K562 (cell line): Measurements from ENCODE around the gene RARRES2. TPM values are rescaled to one million over a fixed set of nuclear protein-coding genes. Genes with fewer than 3 reads are reported as not detected.

ENCODE experiments used
- ELF2 ChIP-seq: fragments of 250-450 bp; sonication (Bioruptor Pico); IDR thresholded peaks from 2 replicates; pipeline ENCODE4 v1.5.0; 2021; ENCODE audit warnings: mild to moderate bottlenecking
- ESRRA ChIP-seq: fragments of 450-650 bp; IDR thresholded peaks from 2 replicates; pipeline ENCODE4 v1.6.1; 2014; ENCODE audit warnings: low read depth, mild to moderate bottlenecking, moderate library complexity, borderline replicate concordance
- HIVEP1 ChIP-seq: fragments of 250-450 bp; sonication (Bioruptor Pico); IDR thresholded peaks from 2 replicates; pipeline ENCODE4 v1.4.0; 2020; ENCODE audit warnings: mild to moderate bottlenecking
- HLTF ChIP-seq: fragments of 450-650 bp; IDR thresholded peaks from 2 replicates; pipeline ENCODE4 v1.6.1; 2016
- HMG20A ChIP-seq: fragments of 450-650 bp; formaldehyde crosslinking; conservative IDR thresholded peaks from 2 replicates; pipeline ENCODE4 v1.4.0; 2020; ENCODE audit warnings: mild to moderate bottlenecking, mixed read lengths
- HSF4 ChIP-seq: fragments of 250-450 bp; sonication (Bioruptor Pico); IDR thresholded peaks from 2 replicates; pipeline ENCODE4 v2.1.2; 2022; ENCODE audit warnings: mild to moderate bottlenecking, moderate library complexity, borderline replicate concordance
- IRF2 ChIP-seq: sonication (generic); formaldehyde crosslinking; IDR thresholded peaks from 2 replicates; pipeline ENCODE4 v1.8.1; 2022; ENCODE audit warnings: mild to moderate bottlenecking, missing genetic modification reagents
- KAT7 ChIP-seq: sonication (generic); formaldehyde crosslinking; IDR thresholded peaks from 2 replicates; pipeline ENCODE4 v1.8.0; 2022; ENCODE audit warnings: missing genetic modification reagents, mild to moderate bottlenecking, borderline replicate concordance
- NBN ChIP-seq: fragments of 450-650 bp; IDR thresholded peaks from 2 replicates; pipeline ENCODE4 v1.6.1; 2016; ENCODE audit warnings: low read depth, mild to moderate bottlenecking
- NELFE ChIP-seq: IDR thresholded peaks from 2 replicates; pipeline ENCODE4 v1.6.1; 2011; ENCODE audit warnings: mild to moderate bottlenecking; ENCODE audit not compliant: insufficient read depth, insufficient read length
- NRF1 ChIP-seq, 2 experiments: fragments of 450-650 bp; IDR thresholded peaks in 1 of 2; conservative IDR thresholded peaks in 1 of 2; 2 replicates each; pipeline ENCODE4 v1.6.1; 2014; ENCODE audit warnings: mild to moderate bottlenecking in 2 of 2
- ZC3H4 ChIP-seq: sonication (generic); formaldehyde crosslinking; IDR thresholded peaks from 2 replicates; pipeline ENCODE4 v1.9.0; 2021; ENCODE audit warnings: missing genetic modification reagents, borderline replicate concordance
- ZNF174 ChIP-seq: fragments of 250-450 bp; sonication (Bioruptor Pico); IDR thresholded peaks from 2 replicates; pipeline ENCODE4 v1.4.0; 2020; ENCODE audit warnings: mild to moderate bottlenecking
- ZNF384 ChIP-seq: IDR thresholded peaks from 2 replicates; pipeline ENCODE4 v1.6.1; 2012; ENCODE audit warnings: low read depth, low read length, improper control_type of control experiment
- ZNF589 ChIP-seq: fragments of 200-800 bp; sonication (Bioruptor generic); IDR thresholded peaks from 2 replicates; pipeline ENCODE4 v1.6.1; 2016; ENCODE audit warnings: low read depth, missing genetic modification characterization, missing compliant biosample characterization
- polyA plus RNA-seq, 8 experiments: library from polyadenylated mRNA; depleted of rRNA in 4 of 8; stranded (reverse) in 5 of 8; unstranded in 3 of 8; fragments of >200 nt; fragmentation: Nextera tagmentation in 2 of 8; fragmentation: Illumina TruSeq in 1 of 8; extraction: Ambion mirVana in 2 of 8; extraction: Trizol in 1 of 8; gene quantifications; 2 replicates each; pipeline versions ENCODE4 v1.2.1 to v1.2.3, GENCODE V29; 2011 to 2014; ENCODE audit warnings: inconsistent platforms in 1 of 8, missing spikeins in 1 of 8
- total RNA-seq, 7 experiments: library from RNA; depleted of rRNA in 6 of 7; stranded (reverse); fragments of >200 nt in 6 of 7; fragmentation: Illumina TruSeq in 2 of 7; extraction: Trizol in 2 of 7; gene quantifications; 2 replicates each; pipeline versions ENCODE4 v1.2.1 to v1.2.3, GENCODE V29; 2011 to 2021; ENCODE audit warnings: low replicate concordance in 1 of 7
- TF ChIP-seq, protein P1 (sequence below): fragments of 450-650 bp; formaldehyde crosslinking; IDR thresholded peaks from 2 replicates; pipeline ENCODE4 v1.4.0; 2020; ENCODE audit warnings: mild to moderate bottlenecking, moderate library complexity
- TF ChIP-seq, protein P2 (sequence below): fragments of 450-650 bp; formaldehyde crosslinking; conservative IDR thresholded peaks from 2 replicates; pipeline ENCODE4 v1.4.0; 2022; ENCODE audit warnings: mild to moderate bottlenecking, missing genetic modification characterization
- TF ChIP-seq, protein P3 (sequence below): fragments of 250-450 bp; sonication (Bioruptor Pico); IDR thresholded peaks from 2 replicates; pipeline ENCODE4 v1.8.0; 2021; ENCODE audit warnings: moderate library complexity, mild to moderate bottlenecking, inconsistent platforms
- TF ChIP-seq, protein P4 (sequence below): fragments of 250-450 bp; sonication (Bioruptor Pico); IDR thresholded peaks from 2 replicates; pipeline ENCODE4 v1.5.0; 2022; ENCODE audit warnings: mild to moderate bottlenecking
- TF ChIP-seq, protein P5 (sequence below): fragments of 250-450 bp; sonication (Bioruptor Pico); IDR thresholded peaks from 2 replicates; pipeline ENCODE4 v1.6.1; 2021; ENCODE audit warnings: mild to moderate bottlenecking
- TF ChIP-seq, protein P6 (sequence below): IDR thresholded peaks from 3 replicates; pipeline ENCODE4 v1.6.1; 2011; ENCODE audit warnings: borderline replicate concordance, mild to moderate bottlenecking, moderate library complexity; ENCODE audit not compliant: insufficient read length; ENCODE audit errors: extremely low read depth

RARRES2 gene
- total and polyA plus RNA-seq, 9 of the 15 experiments (the other 6 are each of a cell fraction or from before 2014, with no cell fraction given) = 0.11 to 1.7 (median 0.23) TPM; not detected in 6

DNA sequence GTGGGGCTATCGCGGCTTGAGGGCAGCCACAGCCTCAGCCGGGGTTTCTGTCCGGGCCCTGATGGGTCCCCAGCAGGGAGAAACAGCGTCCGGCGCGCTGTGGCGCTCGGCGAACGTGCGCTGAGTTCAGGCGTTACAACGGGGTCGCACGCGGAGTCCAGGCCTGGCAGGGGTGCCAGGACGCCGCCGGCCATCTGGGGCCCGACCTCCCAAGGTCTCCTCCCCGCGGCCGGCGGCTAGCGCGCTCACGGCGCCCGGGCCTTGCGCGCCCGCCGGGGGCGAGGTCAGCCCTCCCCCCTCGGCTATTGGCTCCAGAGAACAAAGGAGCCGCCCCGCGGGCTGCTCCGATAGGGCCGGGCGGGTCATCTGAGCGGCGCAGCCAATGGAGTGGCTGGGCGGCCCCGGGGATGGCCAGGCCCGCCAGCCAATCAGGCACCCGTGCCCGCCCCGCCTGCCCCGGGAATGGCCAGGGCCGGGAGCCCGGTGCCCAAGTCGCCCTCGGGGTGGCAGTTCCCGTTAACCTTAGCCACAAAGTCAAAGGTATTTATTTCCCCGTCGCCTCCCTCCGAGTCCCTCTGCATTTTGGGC is 37.5 kb upstream of the RARRES2 start, which contains the start of gene ZNF775 (continued):
- TF ChIP-seq, protein P1, sequence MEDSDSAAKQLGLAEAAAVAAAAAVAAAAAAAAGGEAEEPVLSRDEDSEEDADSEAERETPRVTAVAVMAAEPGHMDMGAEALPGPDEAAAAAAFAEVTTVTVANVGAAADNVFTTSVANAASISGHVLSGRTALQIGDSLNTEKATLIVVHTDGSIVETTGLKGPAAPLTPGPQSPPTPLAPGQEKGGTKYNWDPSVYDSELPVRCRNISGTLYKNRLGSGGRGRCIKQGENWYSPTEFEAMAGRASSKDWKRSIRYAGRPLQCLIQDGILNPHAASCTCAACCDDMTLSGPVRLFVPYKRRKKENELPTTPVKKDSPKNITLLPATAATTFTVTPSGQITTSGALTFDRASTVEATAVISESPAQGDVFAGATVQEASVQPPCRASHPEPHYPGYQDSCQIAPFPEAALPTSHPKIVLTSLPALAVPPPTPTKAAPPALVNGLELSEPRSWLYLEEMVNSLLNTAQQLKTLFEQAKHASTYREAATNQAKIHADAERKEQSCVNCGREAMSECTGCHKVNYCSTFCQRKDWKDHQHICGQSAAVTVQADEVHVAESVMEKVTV (CRISPR knock-in tag) = no peak
- TF ChIP-seq ZNF589 (CRISPR knock-in tag) (no peak), HIVEP1 (CRISPR knock-in tag) (no peak), NBN (no peak), ZC3H4 (CRISPR knock-in tag) (no peak), KAT7 (CRISPR knock-in tag) (peak; percentile 88), HSF4 (CRISPR knock-in tag) (no peak), HLTF (no peak), ZNF174 (CRISPR knock-in tag) (no peak), ESRRA (peak; percentile 85), ELF2 (CRISPR knock-in tag) (no peak), NRF1 (conservative IDR thresholded peaks at IDR 0.05 in 1 of 2, IDR thresholded peaks at IDR 0.05 in 1 of 2) (peak; percentile 83 to 85), IRF2 (no peak), HMG20A (CRISPR knock-in tag) (no peak), NELFE (no peak), ZNF384 (no peak)
- TF ChIP-seq, protein P2, sequence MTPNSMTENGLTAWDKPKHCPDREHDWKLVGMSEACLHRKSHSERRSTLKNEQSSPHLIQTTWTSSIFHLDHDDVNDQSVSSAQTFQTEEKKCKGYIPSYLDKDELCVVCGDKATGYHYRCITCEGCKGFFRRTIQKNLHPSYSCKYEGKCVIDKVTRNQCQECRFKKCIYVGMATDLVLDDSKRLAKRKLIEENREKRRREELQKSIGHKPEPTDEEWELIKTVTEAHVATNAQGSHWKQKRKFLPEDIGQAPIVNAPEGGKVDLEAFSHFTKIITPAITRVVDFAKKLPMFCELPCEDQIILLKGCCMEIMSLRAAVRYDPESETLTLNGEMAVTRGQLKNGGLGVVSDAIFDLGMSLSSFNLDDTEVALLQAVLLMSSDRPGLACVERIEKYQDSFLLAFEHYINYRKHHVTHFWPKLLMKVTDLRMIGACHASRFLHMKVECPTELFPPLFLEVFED (CRISPR knock-in tag) = no peak
- TF ChIP-seq, protein P3, sequence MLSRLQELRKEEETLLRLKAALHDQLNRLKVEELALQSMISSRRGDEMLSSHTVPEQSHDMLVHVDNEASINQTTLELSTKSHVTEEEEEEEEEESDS = no peak
- TF ChIP-seq, protein P4, sequence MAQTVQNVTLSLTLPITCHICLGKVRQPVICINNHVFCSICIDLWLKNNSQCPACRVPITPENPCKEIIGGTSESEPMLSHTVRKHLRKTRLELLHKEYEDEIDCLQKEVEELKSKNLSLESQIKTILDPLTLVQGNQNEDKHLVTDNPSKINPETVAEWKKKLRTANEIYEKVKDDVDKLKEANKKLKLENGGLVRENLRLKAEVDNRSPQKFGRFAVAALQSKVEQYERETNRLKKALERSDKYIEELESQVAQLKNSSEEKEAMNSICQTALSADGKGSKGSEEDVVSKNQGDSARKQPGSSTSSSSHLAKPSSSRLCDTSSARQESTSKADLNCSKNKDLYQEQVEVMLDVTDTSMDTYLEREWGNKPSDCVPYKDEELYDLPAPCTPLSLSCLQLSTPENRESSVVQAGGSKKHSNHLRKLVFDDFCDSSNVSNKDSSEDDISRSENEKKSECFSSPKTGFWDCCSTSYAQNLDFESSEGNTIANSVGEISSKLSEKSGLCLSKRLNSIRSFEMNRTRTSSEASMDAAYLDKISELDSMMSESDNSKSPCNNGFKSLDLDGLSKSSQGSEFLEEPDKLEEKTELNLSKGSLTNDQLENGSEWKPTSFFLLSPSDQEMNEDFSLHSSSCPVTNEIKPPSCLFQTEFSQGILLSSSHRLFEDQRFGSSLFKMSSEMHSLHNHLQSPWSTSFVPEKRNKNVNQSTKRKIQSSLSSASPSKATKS (CRISPR knock-in tag) = peak; percentile 80; the same call in 1 of the 2 replicates
- TF ChIP-seq, protein P5, sequence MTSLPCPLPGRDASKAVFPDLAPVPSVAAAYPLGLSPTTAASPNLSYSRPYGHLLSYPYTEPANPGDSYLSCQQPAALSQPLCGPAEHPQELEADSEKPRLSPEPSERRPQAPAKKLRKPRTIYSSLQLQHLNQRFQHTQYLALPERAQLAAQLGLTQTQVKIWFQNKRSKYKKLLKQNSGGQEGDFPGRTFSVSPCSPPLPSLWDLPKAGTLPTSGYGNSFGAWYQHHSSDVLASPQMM (CRISPR knock-in tag) = no peak
- TF ChIP-seq, protein P6, sequence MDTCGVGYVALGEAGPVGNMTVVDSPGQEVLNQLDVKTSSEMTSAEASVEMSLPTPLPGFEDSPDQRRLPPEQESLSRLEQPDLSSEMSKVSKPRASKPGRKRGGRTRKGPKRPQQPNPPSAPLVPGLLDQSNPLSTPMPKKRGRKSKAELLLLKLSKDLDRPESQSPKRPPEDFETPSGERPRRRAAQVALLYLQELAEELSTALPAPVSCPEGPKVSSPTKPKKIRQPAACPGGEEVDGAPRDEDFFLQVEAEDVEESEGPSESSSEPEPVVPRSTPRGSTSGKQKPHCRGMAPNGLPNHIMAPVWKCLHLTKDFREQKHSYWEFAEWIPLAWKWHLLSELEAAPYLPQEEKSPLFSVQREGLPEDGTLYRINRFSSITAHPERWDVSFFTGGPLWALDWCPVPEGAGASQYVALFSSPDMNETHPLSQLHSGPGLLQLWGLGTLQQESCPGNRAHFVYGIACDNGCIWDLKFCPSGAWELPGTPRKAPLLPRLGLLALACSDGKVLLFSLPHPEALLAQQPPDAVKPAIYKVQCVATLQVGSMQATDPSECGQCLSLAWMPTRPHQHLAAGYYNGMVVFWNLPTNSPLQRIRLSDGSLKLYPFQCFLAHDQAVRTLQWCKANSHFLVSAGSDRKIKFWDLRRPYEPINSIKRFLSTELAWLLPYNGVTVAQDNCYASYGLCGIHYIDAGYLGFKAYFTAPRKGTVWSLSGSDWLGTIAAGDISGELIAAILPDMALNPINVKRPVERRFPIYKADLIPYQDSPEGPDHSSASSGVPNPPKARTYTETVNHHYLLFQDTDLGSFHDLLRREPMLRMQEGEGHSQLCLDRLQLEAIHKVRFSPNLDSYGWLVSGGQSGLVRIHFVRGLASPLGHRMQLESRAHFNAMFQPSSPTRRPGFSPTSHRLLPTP = no peak
